ENCODE measurements around the gene CASZ1.

DNA sequence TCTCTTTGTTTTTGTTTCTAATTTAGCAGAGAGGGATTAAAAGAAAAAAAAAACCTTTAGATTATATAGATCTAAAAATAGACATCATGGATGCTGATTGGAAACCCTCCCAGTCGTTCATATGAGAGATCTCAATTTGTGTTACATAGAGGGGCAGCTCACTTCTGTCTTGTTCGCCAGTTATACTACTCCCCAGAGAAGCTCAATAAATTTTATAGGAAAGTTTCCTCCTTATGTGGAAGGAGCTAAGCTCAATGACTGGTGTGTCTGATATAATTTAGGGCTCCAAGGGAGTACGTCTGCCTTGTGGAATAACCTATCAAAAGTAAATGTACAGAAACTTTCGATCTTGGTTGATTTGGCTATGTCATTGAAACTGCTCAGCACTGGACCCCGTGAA lies 204.1 kb downstream of the CASZ1 start:
- TF ChIP-seq MYC (IDR thresholded peaks at IDR 0.05; ENCODE audit: low read depth, low read length) = no peak
- TF ChIP-seq, protein P1, sequence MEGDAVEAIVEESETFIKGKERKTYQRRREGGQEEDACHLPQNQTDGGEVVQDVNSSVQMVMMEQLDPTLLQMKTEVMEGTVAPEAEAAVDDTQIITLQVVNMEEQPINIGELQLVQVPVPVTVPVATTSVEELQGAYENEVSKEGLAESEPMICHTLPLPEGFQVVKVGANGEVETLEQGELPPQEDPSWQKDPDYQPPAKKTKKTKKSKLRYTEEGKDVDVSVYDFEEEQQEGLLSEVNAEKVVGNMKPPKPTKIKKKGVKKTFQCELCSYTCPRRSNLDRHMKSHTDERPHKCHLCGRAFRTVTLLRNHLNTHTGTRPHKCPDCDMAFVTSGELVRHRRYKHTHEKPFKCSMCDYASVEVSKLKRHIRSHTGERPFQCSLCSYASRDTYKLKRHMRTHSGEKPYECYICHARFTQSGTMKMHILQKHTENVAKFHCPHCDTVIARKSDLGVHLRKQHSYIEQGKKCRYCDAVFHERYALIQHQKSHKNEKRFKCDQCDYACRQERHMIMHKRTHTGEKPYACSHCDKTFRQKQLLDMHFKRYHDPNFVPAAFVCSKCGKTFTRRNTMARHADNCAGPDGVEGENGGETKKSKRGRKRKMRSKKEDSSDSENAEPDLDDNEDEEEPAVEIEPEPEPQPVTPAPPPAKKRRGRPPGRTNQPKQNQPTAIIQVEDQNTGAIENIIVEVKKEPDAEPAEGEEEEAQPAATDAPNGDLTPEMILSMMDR (IDR thresholded peaks at IDR 0.05; ENCODE audit: extremely low read depth in 1 of 2, insufficient read depth in 1 of 2, low read depth in 1 of 2, low read length in 2 of 2) = no peak
- no peak for TF ChIP-seq POLR2A (IDR thresholded peaks at IDR 0.05; ENCODE audit: low read depth, low read length)
- TF ChIP-seq EZH2 (IDR thresholded peaks at IDR 0.05; ENCODE audit: borderline replicate concordance, low read depth, low read length, severe bottlenecking) = no peak
